Brain microvascular endothelial cell (primary cell): Measurements from ENCODE around the gene METTL25.

Experiments
- DNase-seq: peaks from one replicate; pipeline ENCODE4 v3.0.0-alpha.2; 2020
- H3K27ac ChIP-seq: fragments of 250-450 bp; sonication (Bioruptor Pico); 2 replicates; pipeline ENCODE4 v1.5.1; 2020; ENCODE audit warnings: mild to moderate bottlenecking, moderate library complexity
- H3K27me3 ChIP-seq: fragments of 250-450 bp; sonication (Bioruptor Pico); replicated peaks from 2 replicates; pipeline ENCODE4 v1.5.1; 2020; ENCODE audit warnings: mild to moderate bottlenecking
- H3K36me3 ChIP-seq: fragments of 250-450 bp; sonication (Bioruptor Pico); replicated peaks from 2 replicates; pipeline ENCODE4 v1.5.1; 2020; ENCODE audit warnings: mild to moderate bottlenecking
- H3K4me3 ChIP-seq: 2 replicates; pipeline ENCODE4 v1.5.1; 2011; ENCODE audit warnings: low read depth, mild to moderate bottlenecking, control low read depth, low read length, moderate library complexity
- CTCF ChIP-seq: IDR thresholded peaks from 2 replicates; pipeline ENCODE4 v1.5.1; 2011; ENCODE audit warnings: low read depth, mild to moderate bottlenecking, moderate library complexity, low read length, control low read depth, inconsistent platforms; ENCODE audit errors: missing control alignments
- in situ Hi-C: cut with HindIII; loops from 2 replicates; pipeline ENCODE4 v1.10.0; 2017; ENCODE audit warnings: low sequenced_read_pairs, low pct_ligation_motif_present

METTL25 gene

DNA sequence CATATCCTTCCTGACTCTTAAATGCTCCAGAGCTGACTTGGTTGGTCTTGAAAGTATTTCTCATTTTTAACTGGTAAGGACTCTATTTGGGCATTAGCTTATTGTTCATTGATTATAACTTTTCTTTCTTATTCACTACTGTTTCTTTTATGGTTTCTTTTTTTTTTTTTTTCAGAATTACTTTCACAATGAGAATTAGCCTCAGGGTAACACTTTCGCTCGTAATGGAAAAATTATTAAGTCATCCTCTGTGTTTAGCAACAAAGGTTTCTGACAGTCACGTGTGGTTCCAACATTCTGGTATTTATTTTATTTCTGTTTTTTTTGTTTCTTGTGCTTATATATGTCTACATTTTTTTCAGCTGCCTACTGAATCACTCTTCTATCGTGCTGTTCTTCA, 80.0 kb downstream of the METTL25 start:
- in situ Hi-C loops = no loop called here
- Histone ChIP-seq H3K4me3 (no peak overlapping the region), H3K27me3 (no peaks in the 10 kb centered on the region), H3K27ac (no peak overlapping the region), H3K36me3 (no peaks in the 10 kb centered on the region)
- no peak for TF ChIP-seq CTCF
- DNase-seq = no peak

- Histone ChIP-seq H3K4me3 (no peak overlapping the region), H3K36me3 (no peaks in the 10 kb centered on the region), H3K27me3 (no peaks in the 10 kb centered on the region), H3K27ac (no peak overlapping the region)
- in situ Hi-C loops = no loop called here
- TF ChIP-seq CTCF = no peak
- DNase-seq = no peak
Measured at GRCh38 chr12:82440885-82441284, 82.6 kb downstream of the METTL25 start.

- H3K27ac ChIP-seq = no peak overlapping the region
- H3K27me3 ChIP-seq = no peaks in the 10 kb centered on the region
- no peak overlapping the region for H3K4me3 ChIP-seq
- in situ Hi-C loops = no loop called here
- no peak for TF ChIP-seq CTCF
- no peak for DNase-seq
- H3K36me3 ChIP-seq = no peaks in the 10 kb centered on the region
Measured at GRCh38 chr12:82448911-82449578, 90.7 kb downstream of the METTL25 start.

- in situ Hi-C loops = no loop called here
- Histone ChIP-seq H3K27me3 (no peaks in the 10 kb centered on the region), H3K27ac (no peak overlapping the region), H3K4me3 (no peak overlapping the region), H3K36me3 (no peaks in the 10 kb centered on the region)
- no peak for DNase-seq
- TF ChIP-seq CTCF = no peak
Measured at GRCh38 chr12:82456633-82457032, 98.3 kb downstream of the METTL25 start.

DNA sequence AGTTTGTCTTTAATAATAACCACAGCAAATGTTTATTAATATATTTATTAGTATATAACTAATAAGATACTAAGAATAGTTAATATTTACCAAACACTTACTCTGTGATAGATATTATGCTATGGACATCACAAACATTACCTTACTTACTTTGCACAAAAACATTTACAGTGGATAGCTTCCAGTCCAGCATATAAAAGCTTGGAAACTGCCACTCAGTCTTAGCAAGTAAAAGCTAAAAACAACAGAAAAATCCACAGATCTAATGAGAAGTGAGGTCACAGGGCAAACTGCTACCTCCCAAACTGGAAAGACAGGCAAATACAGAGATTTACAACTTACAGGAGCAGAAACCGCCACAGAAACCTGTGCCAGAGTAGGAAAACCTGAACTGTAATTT, 99.8 kb downstream of the METTL25 start:
- Histone ChIP-seq H3K27ac (no peak overlapping the region), H3K36me3 (no peaks in the 10 kb centered on the region), H3K4me3 (no peak overlapping the region), H3K27me3 (no peaks in the 10 kb centered on the region)
- no peak for DNase-seq
- in situ Hi-C loops = no loop called here
- TF ChIP-seq CTCF = no peak

DNA sequence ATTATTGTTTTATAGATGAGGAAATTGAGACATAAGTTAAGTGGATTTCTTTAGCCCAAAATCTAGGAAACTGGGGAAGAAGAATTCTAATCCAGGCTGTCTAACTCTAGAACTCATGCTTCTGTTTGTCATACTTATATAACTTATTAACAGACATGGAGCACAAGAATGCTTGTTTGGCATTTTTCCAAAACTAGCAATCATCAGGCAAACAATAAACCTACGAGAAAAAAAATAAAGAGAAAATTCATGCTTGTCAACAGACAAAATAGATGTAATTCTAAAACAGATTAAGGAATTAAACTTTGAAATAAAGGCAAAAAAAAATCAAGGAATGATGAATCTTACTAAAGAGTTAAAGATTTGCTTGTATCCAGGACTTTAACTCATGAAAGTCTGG, 103.1 kb downstream of the METTL25 start:
- Histone ChIP-seq H3K27ac (no peak overlapping the region), H3K27me3 (no peaks in the 10 kb centered on the region), H3K4me3 (no peak overlapping the region), H3K36me3 (no peaks in the 10 kb centered on the region)
- DNase-seq = no peak
- TF ChIP-seq CTCF = no peak
- in situ Hi-C loops = no loop called here
